ENCODE measurements around the gene ANKDD1B. TPM values are rescaled to one million over a fixed set of nuclear protein-coding genes. Genes with fewer than 3 reads are reported as not detected.

ANKDD1B gene
- total and polyA plus RNA-seq, 9 of the 15 experiments (the other 6 are each of a cell fraction or from before 2014, with no cell fraction given) = 0.04 to 0.29 (median 0.18) TPM; not detected in 1

DNA sequence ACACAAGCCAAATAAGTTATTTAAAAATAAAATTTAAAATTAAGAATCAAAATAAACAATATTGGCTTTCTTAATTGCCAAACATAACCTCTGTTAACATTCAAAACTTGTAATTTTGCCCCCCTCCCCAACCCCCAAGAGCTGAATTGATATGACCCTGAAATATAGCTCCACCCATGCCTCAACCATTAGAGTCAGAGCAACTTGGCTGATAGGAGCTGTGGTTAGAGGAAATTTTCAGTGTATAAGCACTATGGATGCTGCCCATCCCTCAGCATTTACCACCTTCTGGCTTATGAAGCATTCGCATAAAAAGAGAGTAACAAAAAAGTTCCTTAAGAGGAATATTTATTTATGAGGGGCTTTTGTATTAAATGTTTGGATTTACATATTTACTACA lies 99.9 kb downstream of the ANKDD1B start (continued):
- TF ChIP-seq BRCA1 (IDR thresholded peaks at IDR 0.05) (no peak), BRCA1 (CRISPR knock-in tag; IDR thresholded peaks at IDR 0.05) (no peak)

DNA sequence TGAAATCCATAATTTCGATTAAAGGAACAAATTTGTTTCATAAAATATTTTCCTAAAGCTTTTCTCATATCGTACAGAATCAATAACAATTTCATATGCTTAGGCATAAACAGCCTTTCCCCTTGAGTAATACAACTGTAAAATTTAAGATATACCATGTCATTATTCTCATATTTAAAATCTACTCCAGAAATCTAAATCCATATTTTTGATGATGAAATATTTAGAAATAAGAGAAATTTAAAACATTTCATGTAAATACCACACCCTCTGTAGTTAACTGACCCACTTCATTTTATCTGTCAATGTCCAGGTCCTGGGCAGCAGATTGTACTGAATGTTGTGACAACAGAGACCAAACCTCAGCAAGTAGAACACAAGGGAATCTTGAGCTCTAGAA lies 100.8 kb downstream of the ANKDD1B start:
- 68% methylated on average over 2 of the region's 2 CpGs for WGBS (ENCODE audit: insufficient coverage, low coverage, missing lambda C conversion rate)
- Histone ChIP-seq H3K9me1 (ENCODE audit: control insufficient read depth, insufficient read depth, low read length) (no peaks in the 10 kb centered on the region), H3K9ac (ENCODE audit: insufficient read depth in 1 of 2, low read depth in 2 of 2, low read length in 2 of 2) (no peak overlapping the region), H3K4me3 (no peak overlapping the region), H3K27ac (ENCODE audit: extremely low read depth, low read depth, low read length) (no peak overlapping the region), H2AFZ (ENCODE audit: low read depth, low read length) (no peak overlapping the region), H3K9me3 (replicated peaks; ENCODE audit: control insufficient read depth, insufficient read depth, low read depth, low read length) (no peaks in the 10 kb centered on the region), H3K4me2 (ENCODE audit: insufficient read depth, low read length) (no peak overlapping the region), H3K79me2 (ENCODE audit: control insufficient read depth, insufficient read depth, low read length) (peaks cover 66% of the 10 kb centered on the region), H3K4me1 (replicated peaks in 1 of 2; ENCODE audit: control insufficient read depth in 2 of 2, insufficient read depth in 2 of 2, low read length in 2 of 2) (peaks cover 2 to 15% of the 10 kb centered on the region in 2 experiments; a peak in 2 of 5 replicates), H4K20me1 (replicated peaks; ENCODE audit: control insufficient read depth, insufficient read depth, low read length) (no peaks in the 10 kb centered on the region), H3K36me3 (ENCODE audit: control insufficient read depth, insufficient read depth, low read length) (peaks cover 59% of the 10 kb centered on the region), H3K27me3 (ENCODE audit: control insufficient read depth in 2 of 2, insufficient read depth in 2 of 2, low read length in 2 of 2) (no peaks in the 10 kb centered on the region)
- no TSS peak for BruUV-seq (replicated peaks)
- no peak for DNase-seq (ENCODE audit: extremely low read depth in 1 of 4, low spot score in 3 of 4)
- intact Hi-C loops (cut with micrococcal nuclease) = no loop called here
- CTCF ChIA-PET (ENCODE audit: low intra/inter-chr PET ratio) = no interaction called here
- ATAC-seq = no peak
- in situ Hi-C loops (cut with MboI) = no loop called here
- peak; percentile 35 for FAIRE-seq
- POLR2A ChIA-PET = interaction anchor here (0.6 kb wide), 1 partner anchor 16 kb away, joined by 3 read pairs; no protein-coding TSS in a partner anchor
- TF ChIP-seq, protein P1, sequence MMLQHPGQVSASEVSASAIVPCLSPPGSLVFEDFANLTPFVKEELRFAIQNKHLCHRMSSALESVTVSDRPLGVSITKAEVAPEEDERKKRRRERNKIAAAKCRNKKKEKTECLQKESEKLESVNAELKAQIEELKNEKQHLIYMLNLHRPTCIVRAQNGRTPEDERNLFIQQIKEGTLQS (IDR thresholded peaks at IDR 0.05) = peak; percentile 78
- TF ChIP-seq, protein P1 (CRISPR knock-in tag; conservative IDR thresholded peaks at IDR 0.05) = no peak
- TF ChIP-seq, protein P2, sequence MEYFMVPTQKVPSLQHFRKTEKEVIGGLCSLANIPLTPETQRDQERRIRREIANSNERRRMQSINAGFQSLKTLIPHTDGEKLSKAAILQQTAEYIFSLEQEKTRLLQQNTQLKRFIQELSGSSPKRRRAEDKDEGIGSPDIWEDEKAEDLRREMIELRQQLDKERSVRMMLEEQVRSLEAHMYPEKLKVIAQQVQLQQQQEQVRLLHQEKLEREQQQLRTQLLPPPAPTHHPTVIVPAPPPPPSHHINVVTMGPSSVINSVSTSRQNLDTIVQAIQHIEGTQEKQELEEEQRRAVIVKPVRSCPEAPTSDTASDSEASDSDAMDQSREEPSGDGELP (CRISPR knock-in tag; IDR thresholded peaks at IDR 0.05; ENCODE audit: borderline replicate concordance) = no peak
- TF ChIP-seq CEBPG (CRISPR knock-in tag; IDR thresholded peaks at IDR 0.05) (no peak), CEBPG (tag; conservative IDR thresholded peaks at IDR 0.05 in 1 of 2, IDR thresholded peaks at IDR 0.05 in 1 of 2) (peak; percentile 52 to 58)

Measured in K562 (cell line).